ENCODE results near the gene DMXL2.

DMXL2 gene

GRCh38 chr15:51533672-51534398, 88.7 kb downstream of the DMXL2 start:
- in situ Hi-C loops (cut with HindIII; ENCODE audit: low pct_ligation_motif_present, low pct_unique_long_range_greater_than_20kb, low sequenced_read_pairs), result no loop called here
- DNase-seq, result no peak

- no peak for DNase-seq
- in situ Hi-C loops (cut with HindIII; ENCODE audit: low pct_ligation_motif_present, low pct_unique_long_range_greater_than_20kb, low sequenced_read_pairs), result no loop called here
Measured at GRCh38 chr15:51526955-51527354, 95.6 kb downstream of the DMXL2 start.

GRCh38 chr15:51524376-51524775, 98.2 kb downstream of the DMXL2 start:
- in situ Hi-C loops (cut with HindIII; ENCODE audit: low pct_ligation_motif_present, low pct_unique_long_range_greater_than_20kb, low sequenced_read_pairs), result no loop called here
- DNase-seq, result no peak

- DNase-seq, result no peak
- in situ Hi-C loops (cut with HindIII; ENCODE audit: low pct_ligation_motif_present, low pct_unique_long_range_greater_than_20kb, low sequenced_read_pairs), result no loop called here
Measured at GRCh38 chr15:51516291-51516690, 106.3 kb downstream of the DMXL2 start.

GRCh38 chr15:51505251-51505650, 117.3 kb downstream of the DMXL2 start:
- DNase-seq, result no peak
- in situ Hi-C loops (cut with HindIII; ENCODE audit: low pct_ligation_motif_present, low pct_unique_long_range_greater_than_20kb, low sequenced_read_pairs), result no loop called here

GRCh38 chr15:51503003-51503402, 119.6 kb downstream of the DMXL2 start:
- DNase-seq, result no peak
- in situ Hi-C loops (cut with HindIII; ENCODE audit: low pct_ligation_motif_present, low pct_unique_long_range_greater_than_20kb, low sequenced_read_pairs), result no loop called here

GRCh38 chr15:51499379-51499976, 123.1 kb downstream of the DMXL2 start:
- DNase-seq, result peak; percentile 42
- in situ Hi-C loops (cut with HindIII; ENCODE audit: low pct_ligation_motif_present, low pct_unique_long_range_greater_than_20kb, low sequenced_read_pairs), result no loop called here

- in situ Hi-C loops (cut with HindIII; ENCODE audit: low pct_ligation_motif_present, low pct_unique_long_range_greater_than_20kb, low sequenced_read_pairs), result no loop called here
- DNase-seq, result no peak
Measured at GRCh38 chr15:51497806-51498205, 124.8 kb downstream of the DMXL2 start.

GRCh38 chr15:51496246-51496645, 126.3 kb downstream of the DMXL2 start:
- in situ Hi-C loops (cut with HindIII; ENCODE audit: low pct_ligation_motif_present, low pct_unique_long_range_greater_than_20kb, low sequenced_read_pairs), result no loop called here
- no peak for DNase-seq

- DNase-seq, result no peak
- in situ Hi-C loops (cut with HindIII; ENCODE audit: low pct_ligation_motif_present, low pct_unique_long_range_greater_than_20kb, low sequenced_read_pairs), result no loop called here
Measured at GRCh38 chr15:51494411-51495314, 127.9 kb downstream of the DMXL2 start.

GRCh38 chr15:51493892-51494291, 128.7 kb downstream of the DMXL2 start:
- in situ Hi-C loops (cut with HindIII; ENCODE audit: low pct_ligation_motif_present, low pct_unique_long_range_greater_than_20kb, low sequenced_read_pairs), result no loop called here
- DNase-seq, result no peak

GRCh38 chr15:51492528-51492927, 130.0 kb downstream of the DMXL2 start:
- no peak for DNase-seq
- in situ Hi-C loops (cut with HindIII; ENCODE audit: low pct_ligation_motif_present, low pct_unique_long_range_greater_than_20kb, low sequenced_read_pairs), result no loop called here

GRCh38 chr15:51491941-51492340, 130.6 kb downstream of the DMXL2 start:
- in situ Hi-C loops (cut with HindIII; ENCODE audit: low pct_ligation_motif_present, low pct_unique_long_range_greater_than_20kb, low sequenced_read_pairs), result no loop called here
- DNase-seq, result no peak

GRCh38 chr15:51484781-51485180, 137.8 kb downstream of the DMXL2 start:
- in situ Hi-C loops (cut with HindIII; ENCODE audit: low pct_ligation_motif_present, low pct_unique_long_range_greater_than_20kb, low sequenced_read_pairs), result no loop called here
- no peak for DNase-seq

- in situ Hi-C loops (cut with HindIII; ENCODE audit: low pct_ligation_motif_present, low pct_unique_long_range_greater_than_20kb, low sequenced_read_pairs), result no loop called here
- DNase-seq, result no peak
Measured at GRCh38 chr15:51483985-51484384, 138.6 kb downstream of the DMXL2 start.

- in situ Hi-C loops (cut with HindIII; ENCODE audit: low pct_ligation_motif_present, low pct_unique_long_range_greater_than_20kb, low sequenced_read_pairs), result no loop called here
- DNase-seq, result no peak
Measured at GRCh38 chr15:51483520-51483919, 139.1 kb downstream of the DMXL2 start.

- DNase-seq, result no peak
- in situ Hi-C loops (cut with HindIII; ENCODE audit: low pct_ligation_motif_present, low pct_unique_long_range_greater_than_20kb, low sequenced_read_pairs), result no loop called here
Measured at GRCh38 chr15:51475736-51476135, 146.8 kb downstream of the DMXL2 start.

GRCh38 chr15:51470512-51470911, 152.1 kb downstream of the DMXL2 start:
- DNase-seq, result no peak
- in situ Hi-C loops (cut with HindIII; ENCODE audit: low pct_ligation_motif_present, low pct_unique_long_range_greater_than_20kb, low sequenced_read_pairs), result no loop called here

- no peak for DNase-seq
- in situ Hi-C loops (cut with HindIII; ENCODE audit: low pct_ligation_motif_present, low pct_unique_long_range_greater_than_20kb, low sequenced_read_pairs), result no loop called here
Measured at GRCh38 chr15:51460796-51461195, 161.8 kb downstream of the DMXL2 start.

Data from ACHN (cell line).